ENCODE measurements around the gene FAM83G.

The FAM83G gene

GRCh38 chr17:18946536-18946935 is 58.0 kb downstream of the FAM83G start:
- DNase-seq (ENCODE audit: low read depth): no peak
- TF ChIP-seq CTCF (IDR thresholded peaks at IDR 0.05; ENCODE audit: control insufficient read depth, insufficient read depth, low read depth, low read length, missing control alignments): no peak
- H3K4me3 ChIP-seq (ENCODE audit: control insufficient read depth, low read depth, low read length): no peak overlapping the region

- no peak for TF ChIP-seq CTCF (IDR thresholded peaks at IDR 0.05; ENCODE audit: control insufficient read depth, insufficient read depth, low read depth, low read length, missing control alignments)
- H3K4me3 ChIP-seq (ENCODE audit: control insufficient read depth, low read depth, low read length): no peak overlapping the region
- no peak for DNase-seq (ENCODE audit: low read depth)
These were observed 59.9 kb downstream of the FAM83G start for GRCh38 chr17:18944646-18945045.

- no peak overlapping the region for H3K4me3 ChIP-seq (ENCODE audit: control insufficient read depth, low read depth, low read length)
- no peak for TF ChIP-seq CTCF (IDR thresholded peaks at IDR 0.05; ENCODE audit: control insufficient read depth, insufficient read depth, low read depth, low read length, missing control alignments)
- DNase-seq (ENCODE audit: low read depth): no peak
These were observed 65.9 kb downstream of the FAM83G start for GRCh38 chr17:18938692-18939023.

- H3K4me3 ChIP-seq (ENCODE audit: control insufficient read depth, low read depth, low read length): no peak overlapping the region
- TF ChIP-seq CTCF (IDR thresholded peaks at IDR 0.05; ENCODE audit: control insufficient read depth, insufficient read depth, low read depth, low read length, missing control alignments): no peak
- DNase-seq (ENCODE audit: low read depth): no peak
These were observed 66.4 kb downstream of the FAM83G start for GRCh38 chr17:18937981-18938691.

- DNase-seq (ENCODE audit: low read depth): no peak
These were observed 71.2 kb downstream of the FAM83G start for GRCh38 chr17:18933102-18934058.

More at GRCh38 chr17:18933102-18934058, 71.2 kb downstream of the FAM83G start:
- H3K4me3 ChIP-seq (ENCODE audit: control insufficient read depth, low read depth, low read length): no peak overlapping the region
- no peak for TF ChIP-seq CTCF (IDR thresholded peaks at IDR 0.05; ENCODE audit: control insufficient read depth, insufficient read depth, low read depth, low read length, missing control alignments)

Data from AG09309 (cell line).